GM13977 (cell line): Measurements from ENCODE around the gene LNP1.

ENCODE experiments used
- DNase-seq: peaks from one replicate; pipeline ENCODE4 v3.0.0; 2012; ENCODE audit warnings: low spot score
- CTCF ChIP-seq: IDR thresholded peaks from 2 replicates; pipeline ENCODE4 v1.5.1; 2012; ENCODE audit warnings: mild to moderate bottlenecking, control low read depth; ENCODE audit not compliant: insufficient read depth; ENCODE audit errors: extremely low read depth, missing control alignments
- in situ Hi-C: fragments of 300-500 bp; cut with MboI; formaldehyde crosslinking; loops from one replicate; pipeline ENCODE4 v1.12.0; 2022; ENCODE audit warnings: low sequenced_read_pairs, low pct_unique_long_range_greater_than_20kb, mixed read lengths, inconsistent platforms; ENCODE audit not compliant: unreplicated experiment

The LNP1 gene

GRCh38 chr3:100425316-100425715 is 24.0 kb downstream of the LNP1 start:
- no peak for TF ChIP-seq CTCF
- in situ Hi-C loops = no loop called here
- no peak for DNase-seq

- DNase-seq = no peak
- in situ Hi-C loops = no loop called here
- TF ChIP-seq CTCF = no peak
These were observed 24.8 kb downstream of the LNP1 start for GRCh38 chr3:100426067-100426682.

GRCh38 chr3:100427699-100428098 is 26.4 kb downstream of the LNP1 start:
- TF ChIP-seq CTCF = no peak
- in situ Hi-C loops = no loop called here
- no peak for DNase-seq

- no peak for TF ChIP-seq CTCF
- in situ Hi-C loops = no loop called here
- DNase-seq = no peak
These were observed 27.9 kb downstream of the LNP1 start for GRCh38 chr3:100429187-100429716.

GRCh38 chr3:100436951-100437350 is 35.6 kb downstream of the LNP1 start:
- no peak for DNase-seq
- no peak for TF ChIP-seq CTCF
- in situ Hi-C loops = no loop called here

GRCh38 chr3:100437721-100438622 is 36.6 kb downstream of the LNP1 start:
- in situ Hi-C loops = no loop called here
- no peak for TF ChIP-seq CTCF
- DNase-seq = no peak
